Measurements from ENCODE around the gene PEX11B. TPM values are rescaled to one million over a fixed set of nuclear protein-coding genes. Genes with fewer than 3 reads are reported as not detected.

PEX11B gene
- total and polyA plus RNA-seq, 2 of the 8 experiments (the other 6 are each of a cell fraction or from before 2014, with no cell fraction given): 9.1 to 15.1 TPM

DNA sequence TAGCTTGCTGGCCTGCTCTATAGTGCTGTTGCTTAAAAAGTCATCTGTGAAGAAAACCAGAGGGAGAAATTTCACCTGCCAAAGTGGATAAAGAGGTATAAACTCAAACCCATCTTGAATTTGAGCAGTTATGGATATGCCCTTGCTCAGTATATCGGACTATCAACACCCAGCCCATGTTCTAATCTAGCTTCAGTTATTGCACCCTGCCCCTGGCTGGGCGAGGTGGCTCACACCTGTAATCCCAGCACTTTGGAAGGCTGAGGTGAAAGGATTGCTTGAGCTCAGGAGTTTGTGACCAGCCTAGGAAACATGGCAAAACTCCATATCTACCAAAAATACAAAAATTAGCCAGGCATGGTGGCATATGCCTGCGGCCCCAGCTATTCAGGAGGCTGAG is 26.0 kb upstream of the PEX11B start:
- Histone ChIP-seq H3K79me1 (ENCODE audit: low read depth, low read length) (no peaks in the 10 kb centered on the region), H2BK12ac (ENCODE audit: low read depth, low read length) (no peak overlapping the region), H3K4me3 (ENCODE audit: extremely low read depth in 1 of 4, insufficient read depth in 2 of 4, low read depth in 3 of 4, low read length in 4 of 4) (no peak overlapping the region), H3K18ac (ENCODE audit: extremely low read depth, low read length) (no peak overlapping the region), H3K9ac (replicated peaks in 1 of 4; ENCODE audit: extremely low read depth in 1 of 4, low read depth in 3 of 4, low read length in 3 of 4) (no peak overlapping the region), H3K27me3 (replicated peaks in 1 of 4; ENCODE audit: control insufficient read depth in 3 of 4, extremely low read depth in 1 of 4, insufficient read depth in 3 of 4, low read length in 3 of 4) (no peaks in the 10 kb centered on the region), H3K36me3 (ENCODE audit: control insufficient read depth in 2 of 4, insufficient read depth in 4 of 4, low read length in 3 of 4) (no peaks in the 10 kb centered on the region), H3K27ac (ENCODE audit: low read depth, low read length) (no peak overlapping the region), H2AK5ac (ENCODE audit: low read depth, low read length) (no peak overlapping the region), H3K4me1 (replicated peaks in 1 of 4; ENCODE audit: control insufficient read depth in 3 of 4, insufficient read depth in 4 of 4, low read length in 3 of 4) (peaks cover 0 to 6% (median 2%) of the 10 kb centered on the region in 4 experiments; a peak in 4 of 7 replicates), H3K56ac (replicated peaks; ENCODE audit: insufficient read length, low read depth, low read length) (no peak overlapping the region), H2BK120ac (replicated peaks; ENCODE audit: low read depth, low read length) (no peak overlapping the region), H3K9me3 (ENCODE audit: insufficient read depth in 2 of 2, low read depth in 1 of 2, low read length in 1 of 2) (no peaks in the 10 kb centered on the region), H4K8ac (ENCODE audit: extremely low read depth, insufficient read depth, low read length) (no peak overlapping the region), H4K5ac (ENCODE audit: insufficient read length, low read depth, low read length) (no peak overlapping the region), H2BK20ac (ENCODE audit: low read length) (no peak overlapping the region), H2BK5ac (ENCODE audit: low read depth, low read length) (no peak overlapping the region), H3K23me2 (ENCODE audit: low read depth, low read length) (no peaks in the 10 kb centered on the region), H3K79me2 (ENCODE audit: control insufficient read depth in 1 of 2, insufficient read depth in 2 of 2, low read length in 2 of 2) (no peaks in the 10 kb centered on the region), H3K23ac (ENCODE audit: insufficient read length) (no peak overlapping the region), H3K4ac (replicated peaks; ENCODE audit: insufficient read length, low read depth, low read length) (no peak overlapping the region), H3K14ac (ENCODE audit: insufficient read length) (no peak overlapping the region), H2AFZ (ENCODE audit: low read length) (no peak overlapping the region), H3K4me2 (ENCODE audit: insufficient read depth in 1 of 2, low read depth in 2 of 2, low read length in 2 of 2) (no peak overlapping the region), H2BK15ac (ENCODE audit: low read length) (no peak overlapping the region), H4K20me1 (replicated peaks in 1 of 2; ENCODE audit: control insufficient read depth in 1 of 2, insufficient read depth in 2 of 2, low read length in 2 of 2) (no peaks in the 10 kb centered on the region), H4K91ac (replicated peaks; ENCODE audit: insufficient read length, low read length) (no peak overlapping the region)
- DNase-seq (ENCODE audit: low read depth in 1 of 2, low spot score in 2 of 2) (no peak), FAIRE-seq (no peak)
- ChIA-PET POLR2A (ENCODE audit: partially characterized antibody) (interaction anchor here (0.7 to 2.8 kb wide), 3 partner anchors 14 to 108 kb away, joined by 3 to 11 read pairs (median 6); partner anchors contain the start of gene RBM8A), CTCF (ENCODE audit: partially characterized antibody) (interaction anchor here (0.7 to 3.3 kb wide), 3 partner anchors 11 to 34 kb away, joined by 3 to 10 read pairs (median 6); no protein-coding TSS in a partner anchor)
- WGBS, 2 experiments (ENCODE audit: extremely low coverage in 1 of 2, insufficient coverage in 1 of 2, insufficient read length in 1 of 2, insufficient replicate concordance in 2 of 2, low coverage in 1 of 2, low lambda C conversion rate in 2 of 2, missing lambda C conversion rate in 1 of 2): 86% methylated on average over 3 of the region's 3 CpGs; no CpG with 5 or more reads in 1 of the 2 experiments
- TF ChIP-seq BRCA1 (IDR thresholded peaks at IDR 0.05; ENCODE audit: low read depth, low read length) (no peak), KDM1A (IDR thresholded peaks at IDR 0.05; ENCODE audit: borderline replicate concordance, low read length) (no peak), TBP (IDR thresholded peaks at IDR 0.05; ENCODE audit: low read depth, low read length) (no peak), JUND (IDR thresholded peaks at IDR 0.05; ENCODE audit: low read length) (no peak), SIN3A (conservative IDR thresholded peaks at IDR 0.05 in 1 of 2, IDR thresholded peaks at IDR 0.05 in 1 of 2; ENCODE audit: low read depth in 1 of 2, low read length in 2 of 2) (no peak), FOSL1 (IDR thresholded peaks at IDR 0.05; ENCODE audit: insufficient read depth, low read depth, low read length) (no peak), CBX5 (IDR thresholded peaks at IDR 0.05; ENCODE audit: low read depth, low read length) (no peak), RBBP5 (IDR thresholded peaks at IDR 0.05; ENCODE audit: borderline replicate concordance, low read depth, low read length) (no peak)
- TF ChIP-seq, protein P1, sequence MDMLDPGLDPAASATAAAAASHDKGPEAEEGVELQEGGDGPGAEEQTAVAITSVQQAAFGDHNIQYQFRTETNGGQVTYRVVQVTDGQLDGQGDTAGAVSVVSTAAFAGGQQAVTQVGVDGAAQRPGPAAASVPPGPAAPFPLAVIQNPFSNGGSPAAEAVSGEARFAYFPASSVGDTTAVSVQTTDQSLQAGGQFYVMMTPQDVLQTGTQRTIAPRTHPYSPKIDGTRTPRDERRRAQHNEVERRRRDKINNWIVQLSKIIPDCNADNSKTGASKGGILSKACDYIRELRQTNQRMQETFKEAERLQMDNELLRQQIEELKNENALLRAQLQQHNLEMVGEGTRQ (IDR thresholded peaks at IDR 0.05; ENCODE audit: low read length): no peak
- TF ChIP-seq, protein P2, sequence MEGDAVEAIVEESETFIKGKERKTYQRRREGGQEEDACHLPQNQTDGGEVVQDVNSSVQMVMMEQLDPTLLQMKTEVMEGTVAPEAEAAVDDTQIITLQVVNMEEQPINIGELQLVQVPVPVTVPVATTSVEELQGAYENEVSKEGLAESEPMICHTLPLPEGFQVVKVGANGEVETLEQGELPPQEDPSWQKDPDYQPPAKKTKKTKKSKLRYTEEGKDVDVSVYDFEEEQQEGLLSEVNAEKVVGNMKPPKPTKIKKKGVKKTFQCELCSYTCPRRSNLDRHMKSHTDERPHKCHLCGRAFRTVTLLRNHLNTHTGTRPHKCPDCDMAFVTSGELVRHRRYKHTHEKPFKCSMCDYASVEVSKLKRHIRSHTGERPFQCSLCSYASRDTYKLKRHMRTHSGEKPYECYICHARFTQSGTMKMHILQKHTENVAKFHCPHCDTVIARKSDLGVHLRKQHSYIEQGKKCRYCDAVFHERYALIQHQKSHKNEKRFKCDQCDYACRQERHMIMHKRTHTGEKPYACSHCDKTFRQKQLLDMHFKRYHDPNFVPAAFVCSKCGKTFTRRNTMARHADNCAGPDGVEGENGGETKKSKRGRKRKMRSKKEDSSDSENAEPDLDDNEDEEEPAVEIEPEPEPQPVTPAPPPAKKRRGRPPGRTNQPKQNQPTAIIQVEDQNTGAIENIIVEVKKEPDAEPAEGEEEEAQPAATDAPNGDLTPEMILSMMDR (IDR thresholded peaks at IDR 0.05; ENCODE audit: control extremely low read depth in 1 of 3, insufficient read depth in 1 of 3, low read depth in 1 of 3, low read length in 3 of 3): no peak
